SK-N-MC (cell line): ENCODE data around the gene ONECUT3.

Experiments used
- EZH2 ChIP-seq: fragments of 200-600 bp; sonication (generic); IDR thresholded peaks from one replicate; pipeline ENCODE4 v1.6.1; 2017; ENCODE audit warnings: antibody characterized with exemption
- POLR2AphosphoS5 ChIP-seq: IDR thresholded peaks from 2 replicates; pipeline ENCODE4 v1.6.1; 2012; ENCODE audit warnings: mild to moderate bottlenecking, low read depth, low read length, borderline replicate concordance

- TF ChIP-seq POLR2AphosphoS5, result no peak
- TF ChIP-seq EZH2, result no peak
These were observed 8.3 kb upstream of the ONECUT3 start for GRCh38 chr19:1744822-1745563.
